OCI-LY7 (cell line): ENCODE results near the gene NUTM2D. TPM values are rescaled to one million over a fixed set of nuclear protein-coding genes. Genes with fewer than 3 reads are reported as not detected.
"Not testable (repeated sequence)": the region's sequence is repeated elsewhere in the genome, so short reads cannot be mapped to it uniquely, and the experiment has no call there.

Source experiments
- BruUV-seq: library from RNA; stranded (reverse); fragments of 400-500 nt; replicated peaks from 2 replicates; lab custom pipeline; 2021; lab: Mats Ljungman, UMichigan
- CTCF ChIA-PET: fragments of 300-600 bp; sonication (Branson Sonifier 250); formaldehyde crosslinking; loops from one replicate; lab custom pipeline; 2022; ENCODE audit warnings: antibody characterized with exemption; ENCODE audit not compliant: unreplicated experiment; lab: Charles Lee
- POLR2A ChIA-PET: fragments of 300-600 bp; sonication (Branson Sonifier 250); formaldehyde crosslinking; loops from one replicate; lab custom pipeline; 2022; ENCODE audit warnings: antibody characterized with exemption; lab: Charles Lee
- DNase-seq: peaks from one replicate; pipeline ENCODE4 v3.0.0-alpha.2; 2015; ENCODE audit warnings: low spot score
- H2AFZ ChIP-seq: fragments of 200-600 bp; sonication (generic), shearing (Covaris generic); 2 replicates; pipeline ENCODE4 v1.6.1; 2014; ENCODE audit warnings: mild to moderate bottlenecking, antibody characterized with exemption, low read length, moderate library complexity
- H3K27ac ChIP-seq: fragments of 200-600 bp; sonication (generic); 2 replicates; pipeline ENCODE4 v1.5.1; 2014; ENCODE audit warnings: mixed run types, low read depth, mild to moderate bottlenecking, moderate library complexity, low read length, inconsistent platforms; ENCODE audit not compliant: poor library complexity, severe bottlenecking
- H3K36me3 ChIP-seq: fragments of 200-600 bp; sonication (generic); 2 replicates; pipeline ENCODE4 v1.6.1; 2014; ENCODE audit warnings: mild to moderate bottlenecking, antibody characterized with exemption, low read length, moderate library complexity, mixed read lengths; ENCODE audit not compliant: insufficient read depth
- H3K4me1 ChIP-seq: fragments of 200-600 bp; sonication (generic); 2 replicates; pipeline ENCODE4 v1.5.1; 2014; ENCODE audit warnings: mild to moderate bottlenecking, low read length; ENCODE audit not compliant: insufficient read depth, poor library complexity, severe bottlenecking
- H3K4me2 ChIP-seq: fragments of 200-600 bp; sonication (generic); 2 replicates; pipeline ENCODE4 v1.6.1; 2014; ENCODE audit warnings: mild to moderate bottlenecking, low read length
- H3K4me3 ChIP-seq: fragments of 200-600 bp; sonication (generic); 2 replicates; pipeline ENCODE4 v1.5.1; 2014; ENCODE audit warnings: mild to moderate bottlenecking, low read depth, low read length; ENCODE audit not compliant: poor library complexity, severe bottlenecking
- H3K79me2 ChIP-seq: fragments of 200-600 bp; sonication (generic); 2 replicates; pipeline ENCODE4 v1.6.1; 2016; ENCODE audit warnings: low read depth, mild to moderate bottlenecking, low read length, moderate library complexity, mixed read lengths; ENCODE audit not compliant: insufficient read depth
- H3K9me2 ChIP-seq: fragments of 200-600 bp; sonication (generic); 2 replicates; pipeline ENCODE4 v1.6.1; 2016; ENCODE audit warnings: mild to moderate bottlenecking, low read length, mixed read lengths; ENCODE audit not compliant: insufficient read depth
- H3K9me3 ChIP-seq: fragments of 200-600 bp; sonication (generic); 2 replicates; pipeline ENCODE4 v1.6.1; 2014; ENCODE audit warnings: mild to moderate bottlenecking, mixed run types, low read length, mixed read lengths
- H4K20me1 ChIP-seq: fragments of 200-600 bp; sonication (generic); 2 replicates; pipeline ENCODE4 v1.6.1; 2014; ENCODE audit warnings: mild to moderate bottlenecking, antibody characterized with exemption, low read length, moderate library complexity, mixed read lengths; ENCODE audit not compliant: insufficient read depth
- intact Hi-C: fragments of 100-400 bp; cut with micrococcal nuclease; formaldehyde crosslinking; loops from one replicate; pipeline ENCODE4 v1.10.0; 2022; ENCODE audit not compliant: unreplicated experiment
- total RNA-seq, 2 experiments: library from RNA; depleted of rRNA in 1 of 2; stranded (reverse); fragments of >200 nt in 1 of 2; shearing (Covaris generic) in 1 of 2; gene quantifications; 2 replicates each; pipeline ENCODE4 v1.2.3, GENCODE V29; 2014 to 2022

Gene NUTM2D
- total RNA-seq, 2 experiments from 2014 or later = 1.2 to 2.5 TPM

- H3K4me2 ChIP-seq, H3K27ac ChIP-seq, H2AFZ ChIP-seq, H3K9me2 ChIP-seq, DNase-seq, H4K20me1 ChIP-seq, H3K36me3 ChIP-seq, BruUV-seq, H3K4me1 ChIP-seq, H3K79me2 ChIP-seq, intact Hi-C loops, H3K9me3 ChIP-seq, CTCF ChIA-PET, POLR2A ChIA-PET, H3K4me3 ChIP-seq: not testable (repeated sequence)
Measured at GRCh38 chr10:87384283-87384682, 26.7 kb downstream of the NUTM2D start.

GRCh38 chr10:87385762-87386360 is 28.3 kb downstream of the NUTM2D start:
- H3K9me3 ChIP-seq, H3K4me1 ChIP-seq, H3K4me2 ChIP-seq, H2AFZ ChIP-seq, H3K79me2 ChIP-seq, H3K36me3 ChIP-seq, H3K4me3 ChIP-seq, H3K9me2 ChIP-seq, intact Hi-C loops, CTCF ChIA-PET, H4K20me1 ChIP-seq, DNase-seq, POLR2A ChIA-PET, BruUV-seq, H3K27ac ChIP-seq: not testable (repeated sequence)

- CTCF ChIA-PET, H3K4me1 ChIP-seq, H3K4me2 ChIP-seq, intact Hi-C loops, DNase-seq, POLR2A ChIA-PET, H3K27ac ChIP-seq, H3K79me2 ChIP-seq, H4K20me1 ChIP-seq, H3K4me3 ChIP-seq, H3K9me2 ChIP-seq, H2AFZ ChIP-seq, H3K36me3 ChIP-seq, BruUV-seq, H3K9me3 ChIP-seq: not testable (repeated sequence)
Measured at GRCh38 chr10:87391360-87391759, 33.8 kb downstream of the NUTM2D start.

- intact Hi-C loops, H3K27ac ChIP-seq, DNase-seq, BruUV-seq, H3K4me1 ChIP-seq, POLR2A ChIA-PET, H4K20me1 ChIP-seq, H3K79me2 ChIP-seq, H3K36me3 ChIP-seq, H3K4me3 ChIP-seq, H3K4me2 ChIP-seq, H3K9me2 ChIP-seq, H3K9me3 ChIP-seq, H2AFZ ChIP-seq, CTCF ChIA-PET: not testable (repeated sequence)
Measured at GRCh38 chr10:87396206-87396605, 38.7 kb downstream of the NUTM2D start.

- H3K4me3 ChIP-seq, BruUV-seq, H4K20me1 ChIP-seq, H3K79me2 ChIP-seq, H3K27ac ChIP-seq, H3K9me2 ChIP-seq, POLR2A ChIA-PET, DNase-seq, H2AFZ ChIP-seq, H3K4me1 ChIP-seq, intact Hi-C loops, H3K9me3 ChIP-seq, H3K36me3 ChIP-seq, CTCF ChIA-PET: not testable (repeated sequence)
- H3K4me2 ChIP-seq = 0 out of 2 replicates have a peak overlapping the region, but pooled peaks have one; percentile 23
Measured at GRCh38 chr10:87398436-87398835, 40.9 kb downstream of the NUTM2D start.

GRCh38 chr10:87407516-87408467 is 50.2 kb downstream of the NUTM2D start:
- POLR2A ChIA-PET, H4K20me1 ChIP-seq, H3K79me2 ChIP-seq, intact Hi-C loops, H3K4me3 ChIP-seq, BruUV-seq, H3K27ac ChIP-seq, H3K4me2 ChIP-seq, CTCF ChIA-PET, H3K36me3 ChIP-seq, DNase-seq, H3K9me2 ChIP-seq, H3K9me3 ChIP-seq, H3K4me1 ChIP-seq, H2AFZ ChIP-seq: not testable (repeated sequence)
